ENCODE results near the gene PLEKHG1.
A peak's percentile ranks its signal among the peaks of the same experiment; 100 is the strongest.

Gene PLEKHG1

DNA sequence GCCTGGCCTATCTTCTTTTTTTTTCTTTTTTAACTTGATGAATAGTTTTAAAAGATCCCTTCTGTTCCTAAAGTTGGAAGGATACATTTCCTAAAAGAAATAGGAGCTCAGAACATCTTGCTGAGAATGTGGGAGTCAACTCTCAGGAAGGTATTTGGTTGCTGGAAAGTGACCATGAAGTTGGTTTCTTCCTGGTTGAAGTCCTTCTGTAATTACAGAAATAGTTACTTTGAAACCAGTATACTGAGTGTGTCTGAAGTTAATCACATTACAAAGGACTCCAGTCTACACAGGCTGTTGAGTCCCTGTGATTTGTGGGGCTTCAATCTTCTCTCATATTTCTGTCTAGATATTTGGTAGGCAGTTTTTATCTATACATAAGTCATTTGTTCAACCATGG is 9.8 kb upstream of the PLEKHG1 start:
- DNase-seq (ENCODE audit: low spot score), result no peak

DNA sequence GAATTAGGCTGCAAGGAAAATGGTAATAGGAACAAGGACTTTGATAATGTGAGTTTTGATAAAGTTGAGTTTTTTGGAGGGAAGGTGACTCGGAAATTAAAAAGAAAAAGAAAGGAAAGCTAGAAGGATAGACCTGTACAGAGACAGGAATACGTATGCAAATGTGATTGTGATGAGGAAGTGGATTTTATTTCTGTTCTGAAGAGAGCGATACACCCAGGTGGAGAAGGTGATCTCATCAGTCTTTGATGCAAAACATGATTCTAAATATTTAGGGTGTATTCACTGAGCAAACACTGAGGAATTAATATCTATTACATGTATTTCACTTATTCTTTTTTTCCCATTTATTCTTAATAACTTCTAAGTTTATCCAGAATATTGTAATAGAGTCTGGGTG is 9.2 kb upstream of the PLEKHG1 start:
- no peak for DNase-seq (ENCODE audit: low spot score)

DNA sequence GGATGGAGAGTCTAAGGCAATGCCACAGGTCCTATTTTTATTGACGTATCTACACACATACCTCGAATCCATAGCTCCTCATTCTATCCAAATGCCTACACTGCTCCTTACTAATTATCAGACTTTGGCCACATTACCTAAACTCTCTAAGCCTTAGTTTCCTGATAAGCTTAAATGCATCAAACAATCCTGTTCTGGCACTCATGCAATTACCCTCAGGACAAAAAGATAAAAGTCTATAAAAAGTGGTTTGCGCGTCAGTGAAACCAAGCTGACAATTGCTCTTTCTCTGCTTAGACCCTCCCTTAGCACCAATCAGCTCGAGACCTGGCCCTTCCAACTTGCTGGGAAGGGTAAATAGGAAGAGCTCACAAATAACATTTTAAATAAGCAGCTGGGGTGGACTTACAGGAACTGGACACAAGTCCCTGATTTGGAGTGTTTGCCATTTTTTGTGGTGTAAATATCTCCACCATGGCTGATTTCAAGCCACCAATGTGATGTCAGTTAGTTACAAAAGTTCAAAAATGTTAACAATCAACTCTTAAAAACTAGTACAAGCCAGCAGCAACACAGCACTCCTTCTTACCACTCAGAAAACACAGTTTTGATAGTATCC is 7.2 kb upstream of the PLEKHG1 start:
- DNase-seq (ENCODE audit: low spot score), result no peak

DNA sequence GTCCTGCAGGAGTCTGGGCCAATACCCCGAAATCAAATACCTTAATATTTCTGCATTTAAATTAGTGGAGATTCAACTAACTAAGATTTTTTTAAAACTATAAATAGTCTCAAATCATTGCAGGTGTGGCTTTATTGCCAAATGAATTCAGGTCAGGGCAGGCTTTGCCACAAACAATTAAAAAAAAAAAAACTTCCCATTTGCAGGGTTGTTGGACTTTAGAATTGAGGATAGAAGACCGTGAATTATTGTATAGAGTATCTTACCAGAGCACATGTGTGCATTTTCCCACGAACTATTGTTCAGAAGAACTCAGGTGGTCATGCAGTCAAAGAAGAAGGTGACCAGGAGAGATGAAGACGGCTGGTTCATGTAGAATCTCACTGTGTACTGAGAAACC is 6.6 kb upstream of the PLEKHG1 start:
- DNase-seq (ENCODE audit: low spot score), result no peak

DNA sequence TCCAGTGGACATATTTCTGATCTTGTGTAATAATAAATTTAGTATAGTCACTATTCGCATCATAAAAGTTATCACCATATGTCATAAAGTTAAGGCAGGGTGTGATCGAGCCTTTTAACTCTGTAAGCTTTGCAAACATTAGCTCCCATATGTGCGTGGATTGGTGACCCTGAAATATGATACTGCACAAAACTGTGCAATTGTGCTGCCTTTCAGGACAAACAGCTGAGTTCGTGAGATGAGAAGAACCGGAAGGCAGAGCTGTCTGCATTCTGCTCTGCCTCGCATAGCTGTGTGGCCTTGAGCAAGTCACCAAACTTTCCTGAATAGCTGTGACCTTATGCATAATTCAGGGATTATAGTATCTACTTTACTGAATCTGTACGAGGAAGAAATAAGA is 3.2 kb upstream of the PLEKHG1 start:
- DNase-seq (ENCODE audit: low spot score), result no peak

DNA sequence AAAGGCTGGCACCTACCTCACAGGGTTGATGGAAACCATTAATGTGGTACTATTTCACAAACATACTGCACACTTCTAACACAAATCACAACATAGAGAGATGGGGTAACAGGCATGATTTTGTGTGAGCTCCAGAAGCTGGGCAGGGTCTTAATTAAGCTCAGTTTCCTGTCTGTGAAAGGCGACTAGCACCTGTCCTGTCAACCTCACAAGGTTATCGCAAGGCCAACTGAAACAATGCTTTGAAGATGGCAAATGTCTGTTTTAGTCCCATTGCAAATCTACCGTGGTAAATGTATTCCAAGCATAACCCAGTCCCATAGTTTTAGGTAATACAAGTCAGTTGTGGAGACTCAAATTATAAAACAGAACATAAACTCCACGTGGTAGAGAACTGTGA is 1.3 kb upstream of the PLEKHG1 start:
- no peak for DNase-seq (ENCODE audit: low spot score)

DNA sequence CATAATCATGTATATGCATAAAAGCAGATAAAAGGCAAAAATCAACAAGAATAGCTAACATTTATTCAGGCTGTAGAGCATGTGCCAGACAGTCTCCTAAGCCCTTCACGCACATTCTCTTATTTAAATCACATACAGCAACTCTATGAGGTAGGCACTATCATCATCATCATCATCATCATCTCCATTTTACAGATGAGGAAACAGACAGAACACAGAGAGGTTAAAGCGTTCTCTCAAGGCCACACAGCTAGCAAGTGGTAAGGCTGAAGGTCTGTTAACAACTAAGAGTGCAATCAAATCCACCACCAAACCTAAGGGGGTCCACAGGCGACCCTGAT is 857 bp upstream of the PLEKHG1 start:
- DNase-seq (ENCODE audit: low spot score), result no peak

DNA sequence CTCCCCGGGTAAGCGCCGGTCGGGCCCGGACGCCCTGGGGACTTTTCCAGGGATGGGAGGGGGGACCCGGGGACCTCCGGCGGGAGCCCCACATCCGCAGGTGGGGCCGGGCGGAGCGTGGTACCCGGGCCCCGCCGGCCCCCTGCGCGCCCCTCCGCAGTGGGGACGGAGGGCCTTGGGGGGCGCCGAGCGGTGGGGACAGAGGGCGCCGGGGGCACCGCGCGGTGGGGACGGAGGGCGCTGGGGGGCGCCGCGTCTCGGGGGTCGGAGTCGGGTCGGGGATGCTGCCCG is 270 bp downstream of the PLEKHG1 start:
- DNase-seq (ENCODE audit: low spot score), result no peak

DNA sequence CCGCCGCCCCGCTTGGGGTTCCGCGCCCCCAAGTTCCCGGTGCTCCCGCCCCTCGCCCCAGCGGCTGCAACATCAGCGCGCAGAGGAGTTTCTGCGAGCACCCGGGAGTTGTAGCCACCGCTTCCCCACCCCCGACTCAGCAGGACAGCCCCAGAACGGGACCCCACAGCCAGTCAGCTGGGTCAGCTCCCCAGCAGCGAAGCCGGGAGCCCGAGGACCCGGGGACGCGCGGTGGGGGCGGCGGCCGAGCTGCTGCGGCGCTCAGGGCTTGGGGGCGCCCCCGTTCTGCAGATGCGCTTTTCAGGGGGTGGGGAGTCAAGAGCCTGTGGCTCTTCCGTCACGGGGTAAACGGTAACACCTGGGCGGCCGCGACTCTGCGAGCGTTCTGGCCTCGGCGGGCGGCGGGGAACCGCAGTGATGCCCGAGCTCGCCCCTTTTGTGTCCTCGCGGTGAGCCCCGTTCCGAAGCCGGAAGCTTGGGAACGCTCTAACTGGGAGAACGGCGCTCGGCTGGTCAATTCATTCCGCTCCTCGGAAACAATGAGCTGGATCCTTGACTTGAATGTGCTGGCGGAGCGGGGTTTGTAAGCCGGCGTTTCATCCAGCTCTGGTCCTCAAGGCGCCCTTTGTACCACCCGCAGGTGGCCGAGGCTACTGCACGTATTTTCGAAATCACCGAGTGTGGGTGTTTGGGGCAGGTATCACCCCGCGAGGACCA is 774 bp downstream of the PLEKHG1 start:
- peak; percentile 55 for DNase-seq (ENCODE audit: low spot score)

DNA sequence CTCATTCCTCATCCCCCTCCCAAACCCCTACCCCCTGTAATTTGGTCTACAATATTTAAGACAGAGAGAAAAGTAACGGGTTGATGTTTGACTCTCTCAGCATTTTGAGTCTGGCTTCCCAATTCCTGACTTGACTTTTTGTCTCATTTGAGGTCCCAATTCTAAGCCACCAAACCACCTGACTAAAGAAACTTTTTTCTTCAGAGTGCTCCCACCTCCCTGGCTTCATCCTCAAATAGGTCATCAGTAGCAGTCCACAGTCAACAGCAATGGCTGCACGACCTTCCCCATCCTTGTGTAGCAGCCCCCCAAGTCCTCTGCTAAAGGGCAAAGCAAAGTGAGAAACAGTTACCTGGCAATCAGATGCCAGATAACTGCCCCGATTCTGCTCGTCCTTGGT is 1.8 kb downstream of the PLEKHG1 start:
- no peak for DNase-seq (ENCODE audit: low spot score)

DNA sequence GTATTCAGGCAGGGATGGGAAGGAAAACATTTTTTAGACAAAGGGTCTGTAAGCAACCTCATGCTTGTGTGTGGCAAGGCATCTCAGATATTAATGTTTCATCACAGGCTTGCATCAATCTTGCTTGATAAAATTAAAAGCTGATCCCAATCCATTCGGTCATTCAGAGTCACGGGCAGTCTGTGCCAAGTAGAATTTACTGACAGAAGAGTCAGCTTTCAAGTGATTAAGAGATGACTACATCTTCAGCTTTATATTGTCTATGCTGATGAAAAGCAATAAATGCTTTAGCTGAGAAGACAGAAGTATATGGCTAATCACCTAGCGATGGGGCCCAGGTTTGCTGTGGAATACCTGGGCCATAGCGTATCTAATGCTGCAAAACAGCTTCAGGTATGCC is 3.5 kb downstream of the PLEKHG1 start:
- DNase-seq (ENCODE audit: low spot score), result no peak

DNA sequence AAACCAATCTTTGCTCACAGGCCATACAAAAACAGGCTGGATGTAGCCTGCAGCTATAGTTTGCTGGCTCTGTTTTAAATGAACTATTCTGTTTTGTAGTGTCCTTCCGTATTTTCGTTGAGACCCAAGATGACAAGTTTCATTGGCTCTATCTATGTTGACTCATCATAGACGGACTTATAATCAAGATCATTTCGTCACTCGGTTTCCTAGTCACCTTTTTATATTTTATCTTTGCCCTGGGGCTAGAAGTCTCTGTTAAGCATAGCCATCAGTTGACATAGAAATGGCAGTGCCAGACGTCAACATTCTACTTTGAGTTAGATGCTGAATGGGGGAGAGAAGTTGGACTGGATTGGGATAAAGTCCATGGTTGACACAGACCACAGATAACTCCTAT is 4.8 kb downstream of the PLEKHG1 start:
- no peak for DNase-seq (ENCODE audit: low spot score)

DNA sequence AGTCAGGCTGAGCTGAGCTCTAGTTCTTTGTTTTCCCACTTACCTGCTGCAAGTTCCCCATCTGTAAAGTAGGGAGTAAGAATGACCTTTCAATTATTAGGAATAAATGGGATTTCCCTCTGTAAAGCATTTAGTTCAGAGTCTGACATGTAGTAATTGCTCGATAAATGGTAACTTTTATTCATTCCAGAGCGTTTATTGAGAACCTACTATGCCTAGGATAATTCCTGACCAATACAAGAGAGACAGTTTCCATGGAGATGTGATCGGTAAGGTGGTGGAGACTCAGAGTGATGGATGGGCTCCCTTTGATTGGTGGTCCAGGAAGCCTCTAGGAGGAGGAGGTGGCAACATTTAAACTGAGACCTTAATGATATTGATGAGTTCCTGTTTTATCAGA is 5.6 kb downstream of the PLEKHG1 start:
- DNase-seq (ENCODE audit: low spot score), result no peak

DNA sequence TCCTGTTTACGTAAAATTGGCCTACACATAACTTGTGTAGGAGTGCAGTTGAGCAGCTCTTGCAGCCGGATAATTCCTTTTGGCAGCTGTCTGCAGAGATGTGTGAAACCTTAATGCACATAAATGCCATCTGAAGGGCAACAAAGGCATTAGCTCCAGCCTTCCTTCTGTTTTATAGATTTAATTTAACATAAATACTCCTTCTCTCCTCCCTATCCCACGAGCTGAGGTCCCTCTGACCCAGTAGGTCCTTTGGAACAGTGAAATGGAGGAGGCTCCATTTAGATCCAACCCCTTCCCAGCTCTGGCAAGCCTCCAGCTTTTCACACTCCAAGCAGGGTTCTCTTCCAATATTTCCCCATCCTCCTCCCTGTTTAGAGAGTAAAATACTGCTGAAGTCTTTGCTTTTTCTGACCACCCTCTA is 6.5 kb downstream of the PLEKHG1 start:
- DNase-seq (ENCODE audit: low spot score), result no peak

DNA sequence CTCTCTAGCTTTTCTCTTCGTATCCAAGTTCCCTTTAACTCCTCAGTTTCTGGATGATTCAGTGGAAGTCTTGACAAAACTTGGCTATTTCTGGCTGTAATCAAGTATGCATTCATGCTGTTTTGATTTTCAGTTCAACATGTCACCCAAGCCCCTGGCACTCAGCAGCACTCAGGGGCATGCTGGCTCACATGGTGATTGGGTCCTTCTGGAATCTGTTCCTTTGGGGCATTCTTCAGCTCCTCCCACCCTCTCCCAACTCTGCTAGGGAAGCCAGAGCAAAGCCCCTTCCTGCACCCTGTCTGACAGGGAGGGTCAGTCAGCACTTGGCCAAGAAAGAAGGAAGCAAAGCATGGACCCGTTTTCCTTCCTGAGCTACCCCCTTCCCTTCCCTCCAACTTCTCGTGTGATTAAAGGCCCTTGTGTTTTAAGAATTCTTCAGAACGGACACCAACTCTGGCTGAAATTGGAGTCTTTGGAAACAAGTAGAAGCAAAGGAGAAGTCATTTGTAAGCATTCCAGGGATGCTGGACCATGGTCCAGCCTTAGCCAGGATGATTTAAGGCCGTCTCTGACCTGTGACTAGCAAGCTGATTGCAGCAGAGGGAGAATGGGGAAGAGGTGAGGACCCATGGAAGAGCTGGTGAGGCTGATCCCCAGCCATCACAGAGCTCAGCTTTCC is 7.1 kb downstream of the PLEKHG1 start:
- no peak for DNase-seq (ENCODE audit: low spot score)

DNA sequence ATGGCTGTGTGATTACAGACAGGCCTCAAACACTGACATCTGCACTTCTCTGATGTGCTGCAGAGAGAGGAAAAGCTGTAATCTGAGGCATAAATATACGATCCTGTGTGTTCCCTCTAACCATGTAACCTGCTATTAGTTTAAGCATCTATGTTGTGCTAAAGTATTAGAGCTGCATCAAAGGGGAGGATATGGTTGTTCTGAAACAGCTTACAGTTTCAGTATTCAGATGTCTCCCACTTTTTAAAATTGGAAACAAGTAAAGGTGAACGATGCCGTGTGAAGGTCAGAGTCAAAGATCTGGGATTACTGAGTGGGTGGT is 7.6 kb downstream of the PLEKHG1 start:
- no peak for DNase-seq (ENCODE audit: low spot score)

DNA sequence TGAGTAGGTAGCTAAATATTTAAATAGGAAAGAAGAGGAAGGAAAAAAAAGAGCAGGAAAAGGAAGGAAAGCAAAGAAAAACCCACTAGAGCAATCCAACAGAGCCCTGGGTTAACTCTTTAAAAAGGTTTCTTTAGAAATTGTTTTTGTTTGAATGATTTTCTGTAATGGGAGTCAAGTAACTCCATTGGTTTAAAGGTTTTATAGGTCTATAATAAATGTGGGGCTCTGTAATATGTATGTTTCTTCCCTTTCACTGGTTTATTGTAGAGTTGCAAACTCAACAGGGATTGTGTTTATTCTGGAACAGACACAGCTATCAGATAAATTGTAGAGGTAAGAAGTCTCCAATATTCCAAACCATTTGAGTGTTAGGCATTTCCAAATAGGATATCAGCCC is 10.9 kb downstream of the PLEKHG1 start:
- DNase-seq (ENCODE audit: low spot score), result no peak

DNA sequence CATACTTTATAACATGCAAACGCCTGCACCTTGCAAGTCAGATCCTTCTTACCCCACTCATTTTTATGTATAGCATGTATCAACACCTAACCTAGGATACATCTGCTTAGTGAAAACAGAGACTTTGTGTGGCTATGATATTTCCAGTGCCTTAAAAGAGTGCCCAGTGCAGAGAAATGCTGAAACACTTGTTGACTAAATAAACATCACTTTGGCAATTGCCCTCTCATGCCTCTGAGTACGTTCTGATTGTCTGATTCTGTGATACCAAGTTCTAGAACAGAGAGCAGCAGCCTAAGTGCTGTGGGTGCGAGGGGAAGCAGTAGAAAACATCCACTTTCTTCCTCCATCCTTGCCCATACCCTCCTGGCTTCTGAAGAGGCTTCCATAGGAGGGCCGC is 13.6 kb downstream of the PLEKHG1 start:
- no peak for DNase-seq (ENCODE audit: low spot score)

DNA sequence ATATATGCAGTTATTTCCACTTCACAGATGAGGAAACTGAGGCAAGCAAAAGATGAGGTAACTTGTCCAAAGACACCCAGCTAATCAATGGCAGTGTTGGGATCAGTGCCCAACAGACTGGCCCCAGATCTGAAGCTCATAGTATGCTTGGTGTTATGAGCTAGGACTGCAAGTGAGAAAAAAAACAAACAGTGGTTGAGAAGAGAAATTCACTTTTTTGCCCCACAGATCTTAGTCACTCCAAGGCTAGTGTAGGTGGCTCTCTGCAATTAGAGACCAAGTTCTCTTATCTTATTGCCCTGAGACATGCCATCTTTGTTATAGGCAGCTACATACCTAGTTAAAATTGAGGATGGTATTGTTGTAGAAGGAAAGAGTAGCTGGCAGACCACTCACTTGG is 16.3 kb downstream of the PLEKHG1 start:
- no peak for DNase-seq (ENCODE audit: low spot score)

DNA sequence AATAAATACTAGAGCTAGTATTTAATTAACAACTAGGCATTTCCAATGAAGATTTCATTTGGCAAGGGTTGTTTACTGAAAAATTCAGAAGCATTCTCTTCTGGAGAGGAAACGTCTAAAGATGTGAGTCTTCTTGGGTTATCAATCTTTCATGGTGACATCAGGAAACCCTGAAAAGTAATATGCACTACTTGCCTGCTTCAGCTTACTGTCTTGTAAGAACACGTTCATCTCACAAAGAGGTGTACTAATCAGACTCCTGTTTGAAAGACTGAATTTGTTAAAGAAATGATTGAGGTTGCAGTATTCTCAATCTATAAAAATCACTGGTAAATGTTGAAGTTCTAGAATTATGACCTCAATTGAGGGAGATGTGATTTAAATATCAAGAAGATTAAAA is 16.9 kb downstream of the PLEKHG1 start:
- DNase-seq (ENCODE audit: low spot score), result no peak

DNA sequence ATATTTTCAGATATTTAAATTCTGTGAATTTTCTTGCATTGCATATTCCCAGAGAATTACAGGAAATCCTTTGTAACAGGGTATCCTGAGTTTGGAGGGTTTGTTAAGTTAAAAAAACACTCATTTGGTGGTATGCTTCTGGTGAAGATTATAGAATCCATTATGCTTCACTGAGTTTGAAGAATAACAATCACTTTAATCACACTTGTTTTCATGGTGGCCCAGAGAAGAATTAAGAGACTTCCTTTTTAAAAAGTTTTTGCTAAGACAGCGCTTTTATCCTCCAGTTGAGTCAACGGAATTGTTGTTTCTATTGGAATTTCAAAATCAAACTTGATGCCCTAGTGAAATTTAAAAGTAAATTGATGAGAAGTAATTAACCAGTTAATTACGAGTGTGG is 17.4 kb downstream of the PLEKHG1 start:
- no peak for DNase-seq (ENCODE audit: low spot score)

DNA sequence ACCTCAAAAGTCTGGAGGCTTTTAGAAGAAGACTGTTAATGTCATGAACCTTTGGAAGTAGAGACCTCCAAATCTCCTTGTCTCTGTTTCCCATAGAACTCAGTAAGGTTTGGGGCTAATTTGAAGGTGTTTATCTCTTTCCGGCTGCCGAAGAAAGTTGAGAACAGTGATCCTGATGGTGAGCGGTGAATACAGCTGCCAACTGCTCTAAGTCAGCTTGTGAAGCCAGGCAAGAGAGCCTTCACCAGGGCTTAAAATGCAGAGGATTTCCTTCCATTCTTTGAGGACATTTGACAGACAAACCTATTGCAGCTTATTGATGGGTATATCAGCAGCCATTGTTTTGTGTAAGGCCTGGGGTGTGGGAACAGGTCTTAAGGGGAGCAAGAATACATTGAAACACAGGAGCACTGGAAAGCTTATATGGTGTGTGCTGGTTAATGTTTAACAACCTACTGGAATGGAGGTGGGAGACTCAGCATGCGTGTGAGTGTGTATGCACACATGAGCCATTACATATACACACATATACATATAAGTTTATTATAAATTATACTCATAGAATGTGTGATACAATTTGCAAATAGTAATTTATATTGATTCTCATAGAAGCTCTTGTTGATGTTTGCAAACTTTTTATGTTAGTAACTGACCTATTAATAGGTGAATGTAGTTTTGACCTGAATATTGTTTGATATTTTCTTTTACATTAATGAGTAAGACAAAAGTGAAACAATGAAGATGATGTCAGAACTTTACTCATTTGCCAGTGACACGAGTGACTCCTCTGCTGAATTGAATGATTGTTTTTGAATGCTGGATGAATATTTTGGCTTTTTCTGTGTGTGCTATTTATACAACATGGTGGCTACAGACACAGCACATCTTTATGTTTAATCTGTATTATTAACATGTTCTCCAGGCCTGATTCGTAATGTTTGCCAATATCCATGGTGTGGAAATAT is 18.1 kb downstream of the PLEKHG1 start:
- DNase-seq (ENCODE audit: low spot score), result no peak

DNA sequence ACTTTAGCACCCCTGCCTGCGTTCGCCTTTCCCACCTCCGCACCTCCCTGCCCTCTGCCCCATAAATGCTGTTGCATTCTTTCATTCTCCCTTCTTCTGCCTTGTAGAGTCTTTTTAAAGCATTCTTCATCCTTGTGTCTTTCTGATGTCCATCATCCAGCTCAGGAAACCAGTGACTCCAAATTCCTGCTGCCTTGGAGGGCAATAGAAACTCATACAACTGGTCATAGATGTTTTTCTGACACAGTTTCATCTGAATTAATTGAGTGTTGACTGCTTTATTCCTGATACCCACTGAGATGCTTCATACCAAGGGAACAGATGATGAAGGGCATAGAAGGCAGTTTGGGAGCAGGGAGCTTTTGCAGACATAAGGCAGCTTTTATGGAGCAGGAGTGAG is 19.6 kb downstream of the PLEKHG1 start:
- no peak for DNase-seq (ENCODE audit: low spot score)
